IMR-90 (cell line): Measurements from ENCODE around the gene PCDHGA9. TPM values are rescaled to one million over a fixed set of nuclear protein-coding genes. Genes with fewer than 3 reads are reported as not detected.

Source experiments
- ATAC-seq: fragments of 200-7000 bp; cut with Tn5 transposase; 2 replicates; pipeline ENCODE4 v1.9.1; 2020; ENCODE audit warnings: low read depth, mild to moderate bottlenecking, moderate library complexity
- BruUV-seq: library from RNA; stranded (reverse); fragments of 400-500 nt; replicated peaks from 2 replicates; lab custom pipeline; 2021; lab: Mats Ljungman, UMichigan
- CTCF ChIA-PET: fragments of 300-600 bp; formaldehyde crosslinking; extraction: SDS; loops from one replicate; lab custom pipeline; 2021; ENCODE audit warnings: antibody characterized with exemption; lab: Yijun Ruan, JAX
- POLR2A ChIA-PET: fragments of 300-600 bp; sonication (Branson Sonifier 250); formaldehyde crosslinking; loops from one replicate; lab custom pipeline; 2022; ENCODE audit warnings: antibody characterized with exemption; ENCODE audit not compliant: unreplicated experiment; lab: Charles Lee
- DNase-seq: peaks from one replicate; pipeline ENCODE4 v3.0.0; 2013
- H2AFZ ChIP-seq: replicated peaks from 2 replicates; pipeline ENCODE3; 2013; ENCODE audit warnings: low read length, mild to moderate bottlenecking; ENCODE audit not compliant: poor library complexity
- H2AK5ac ChIP-seq: 2 replicates; pipeline ENCODE4 v1.6.1; 2013; ENCODE audit warnings: low read depth, low read length, inconsistent platforms
- H2AK9ac ChIP-seq: replicated peaks from 2 replicates; pipeline ENCODE3; 2013; ENCODE audit warnings: mild to moderate bottlenecking, low read depth, low read length, moderate library complexity; ENCODE audit not compliant: poor library complexity
- H2BK120ac ChIP-seq: 2 replicates; pipeline ENCODE4 v1.6.1; 2013; ENCODE audit warnings: low read depth, low read length, inconsistent platforms
- H2BK15ac ChIP-seq: 3 replicates; pipeline ENCODE4 v1.6.1; 2013; ENCODE audit warnings: low read depth, low read length, inconsistent platforms
- H2BK20ac ChIP-seq: 2 replicates; pipeline ENCODE4 v1.6.1; 2013; ENCODE audit warnings: low read depth, mild to moderate bottlenecking, inconsistent platforms, low read length, moderate library complexity
- H2BK5ac ChIP-seq: 2 replicates; pipeline ENCODE4 v1.6.1; 2013; ENCODE audit warnings: mild to moderate bottlenecking, low read depth, low read length, inconsistent platforms; ENCODE audit not compliant: poor library complexity, severe bottlenecking
- H3K14ac ChIP-seq: replicated peaks from 2 replicates; pipeline ENCODE4 v1.6.1; 2013; ENCODE audit warnings: low read depth, low read length, inconsistent platforms
- H3K18ac ChIP-seq: 2 replicates; pipeline ENCODE4 v1.6.1; 2013; ENCODE audit warnings: low read depth, low read length, control low read depth
- H3K23ac ChIP-seq: 2 replicates; pipeline ENCODE4 v1.6.1; 2013; ENCODE audit warnings: low read depth, low read length, inconsistent platforms
- H3K27ac ChIP-seq: 2 replicates; pipeline ENCODE4 v1.5.1; 2013; ENCODE audit warnings: mild to moderate bottlenecking, control low read depth, low read length; ENCODE audit not compliant: insufficient read depth
- H3K27me3 ChIP-seq: 2 replicates; pipeline ENCODE4 v1.6.1; 2013; ENCODE audit warnings: low read length; ENCODE audit not compliant: control insufficient read depth, insufficient read depth
- H3K36me3 ChIP-seq: 2 replicates; pipeline ENCODE4 v1.6.1; 2013; ENCODE audit warnings: low read length, mixed read lengths; ENCODE audit not compliant: control insufficient read depth, insufficient read depth
- H3K4ac ChIP-seq: 2 replicates; pipeline ENCODE4 v1.6.1; 2013; ENCODE audit warnings: low read depth, low read length, inconsistent platforms
- H3K4me1 ChIP-seq: 2 replicates; pipeline ENCODE4 v1.6.1; 2013; ENCODE audit warnings: low read length, mixed read lengths; ENCODE audit not compliant: control insufficient read depth, insufficient read depth
- H3K4me2 ChIP-seq: 2 replicates; pipeline ENCODE4 v1.6.1; 2013; ENCODE audit warnings: low read depth, mild to moderate bottlenecking, control low read depth, low read length, moderate library complexity
- H3K4me3 ChIP-seq: 2 replicates; pipeline ENCODE4 v1.5.1; 2013; ENCODE audit warnings: low read depth, mild to moderate bottlenecking, control low read depth, low read length, moderate library complexity; ENCODE audit not compliant: insufficient read depth
- H3K56ac ChIP-seq: 2 replicates; pipeline ENCODE4 v1.6.1; 2013; ENCODE audit warnings: low read length, inconsistent platforms; ENCODE audit not compliant: insufficient read depth; ENCODE audit errors: extremely low read depth
- H3K79me1 ChIP-seq, 2 experiments: 2 replicates each; pipeline ENCODE4 v1.6.1; 2013; ENCODE audit warnings: low read length in 2 of 2, inconsistent platforms in 1 of 2, low read depth in 1 of 2
- H3K9ac ChIP-seq: 2 replicates; pipeline ENCODE4 v1.6.1; 2013; ENCODE audit warnings: low read depth, low read length, control low read depth
- H3K9me1 ChIP-seq: 2 replicates; pipeline ENCODE4 v1.6.1; 2013; ENCODE audit warnings: low read length, inconsistent platforms; ENCODE audit not compliant: insufficient read depth
- H3K9me3 ChIP-seq: 2 replicates; pipeline ENCODE4 v1.6.1; 2013; ENCODE audit warnings: low read length; ENCODE audit not compliant: control insufficient read depth, insufficient read depth
- H4K20me1 ChIP-seq: 2 replicates; pipeline ENCODE4 v1.6.1; 2013; ENCODE audit warnings: low read length, inconsistent platforms; ENCODE audit not compliant: insufficient read depth
- H4K5ac ChIP-seq: 2 replicates; pipeline ENCODE4 v1.6.1; 2013; ENCODE audit warnings: mild to moderate bottlenecking, low read depth, low read length, control low read depth
- H4K8ac ChIP-seq, 2 experiments: 2 replicates each; pipeline ENCODE4 v1.6.1; 2013; ENCODE audit warnings: low read depth in 2 of 2, low read length in 2 of 2, control low read depth in 1 of 2, inconsistent platforms in 1 of 2
- H4K91ac ChIP-seq: 2 replicates; pipeline ENCODE4 v1.6.1; 2013; ENCODE audit warnings: low read depth, low read length, inconsistent platforms; ENCODE audit not compliant: insufficient read depth
- CTCF ChIP-seq: conservative IDR thresholded peaks from 2 replicates; pipeline ENCODE4 v1.5.1; 2012; ENCODE audit warnings: mild to moderate bottlenecking, low read depth, low read length, improper control_type of control experiment
- MAZ ChIP-seq: IDR thresholded peaks from 2 replicates; pipeline ENCODE4 v1.6.1; 2012; ENCODE audit warnings: low read depth, mild to moderate bottlenecking, low read length, improper control_type of control experiment, moderate library complexity, borderline replicate concordance
- RAD21 ChIP-seq: IDR thresholded peaks from 2 replicates; pipeline ENCODE4 v1.6.1; 2012; ENCODE audit warnings: low read length, improper control_type of control experiment
- SMC3 ChIP-seq: fragments of 150-350 bp; IDR thresholded peaks from 2 replicates; pipeline ENCODE4 v1.6.1; 2016; ENCODE audit warnings: low read depth, mild to moderate bottlenecking, antibody characterized with exemption, low read length, moderate library complexity
- WGBS, 2 experiments: methylation state at CpG; one replicate each; pipeline versions ENCODE4 v1.1.5 to v1.1.7; 2013; ENCODE audit warnings: missing lambda C conversion rate in 2 of 2; ENCODE audit not compliant: insufficient read length in 1 of 2; ENCODE audit errors: extremely low coverage in 2 of 2; 5-methylcytosine and 5-hydroxymethylcytosine counted together
- dilution Hi-C: fragments of 300-500 bp; cut with HindIII; formaldehyde crosslinking; loops from one replicate; pipeline ENCODE4 v1.14.3; 2018; ENCODE audit warnings: low sequenced_read_pairs; ENCODE audit not compliant: unreplicated experiment
- in situ Hi-C: fragments of 300-500 bp; cut with MboI; formaldehyde crosslinking; loops from 3 replicates; pipeline ENCODE4 v1.14.3; 2019; ENCODE audit warnings: low sequenced_read_pairs, inconsistent platforms, mixed read lengths
- intact Hi-C: fragments of 100-400 bp; cut with micrococcal nuclease; formaldehyde crosslinking; loops from 2 replicates; pipeline ENCODE4 v1.10.0; 2022
- polyA plus RNA-seq, 3 experiments: library from polyadenylated mRNA; depleted of rRNA; stranded (reverse); fragments of >200 nt; gene quantifications; 2 replicates each; pipeline ENCODE4 v1.2.3, GENCODE V29; 2012; ENCODE audit warnings: low replicate concordance in 1 of 3
- total RNA-seq: library from RNA; depleted of rRNA; stranded (reverse); fragments of >200 nt; gene quantifications from 2 replicates; pipeline ENCODE4 v1.2.3, GENCODE V29; 2012

Gene PCDHGA9
- total and polyA plus RNA-seq, 2 of the 4 experiments (the other 2 are of a cell fraction): 1.8 to 4.5 TPM

DNA sequence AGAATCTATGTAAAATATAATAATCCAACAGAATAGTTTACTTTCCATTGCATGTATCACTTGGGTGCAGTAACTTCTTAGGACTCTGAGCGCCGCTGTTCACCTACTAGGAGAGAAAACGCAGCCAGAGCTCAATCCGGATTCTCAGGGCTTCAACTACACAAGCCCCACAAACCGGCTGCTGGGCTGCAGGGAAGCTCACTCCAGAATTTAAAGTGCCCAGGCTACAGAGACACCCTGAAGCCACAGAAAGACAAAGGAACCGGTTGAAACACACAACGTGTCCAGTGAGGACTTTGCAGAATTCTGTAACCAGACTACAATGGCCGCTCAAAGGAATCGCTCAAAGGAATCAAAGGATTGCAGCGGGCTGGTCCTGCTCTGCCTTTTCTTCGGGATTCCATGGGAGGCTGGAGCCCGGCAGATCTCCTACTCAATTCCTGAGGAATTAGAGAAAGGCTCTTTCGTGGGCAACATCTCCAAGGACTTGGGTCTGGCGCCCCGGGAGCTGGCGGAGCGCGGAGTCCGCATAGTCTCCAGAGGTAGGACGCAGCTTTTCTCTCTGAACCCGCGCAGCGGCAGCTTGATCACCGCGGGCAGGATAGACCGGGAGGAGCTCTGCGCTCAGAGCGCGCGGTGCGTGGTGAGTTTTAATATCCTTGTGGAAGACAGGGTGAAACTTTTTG, 10.4 kb downstream of the PCDHGA9 start, which contains the start of gene PCDHGA10:
PCDHGA10 (plus strand) TSS at position 134 of the 686 bp plus-strand sequence; CDS start at position 323, 189 bp downstream.
- Histone ChIP-seq H2AFZ (peak within 1 kb of the TSS; percentile 85), H4K8ac (peak within 1 kb of the TSS in 1 of 2 experiments; percentile 61; a peak in 2 of 4 replicates), H3K14ac (no peak within 1 kb of the TSS), H2BK5ac (no peak within 1 kb of the TSS), H3K4me2 (peak within 1 kb of the TSS; percentile 72), H3K27me3 (no peaks in the 10 kb centered on the region), H3K4ac (no peak within 1 kb of the TSS), H3K9ac (peak within 1 kb of the TSS; percentile 62), H3K27ac (peak within 1 kb of the TSS; percentile 65; the same call in 1 of the 2 replicates), H2AK9ac (peak within 1 kb of the TSS; percentile 23), H4K5ac (no peak within 1 kb of the TSS), H2BK15ac (no peak within 1 kb of the TSS), H3K4me3 (peak within 1 kb of the TSS; percentile 55), H3K9me1 (no peaks in the 10 kb centered on the region), H2AK5ac (no peak within 1 kb of the TSS), H3K23ac (no peak within 1 kb of the TSS), H2BK20ac (no peak within 1 kb of the TSS), H3K79me1 (peaks cover 7 to 8% of the 10 kb centered on the region in 2 experiments; a peak in 2 of 4 replicates), H3K4me1 (no peaks in the 10 kb centered on the region), H3K9me3 (peaks cover 50% of the 10 kb centered on the region), H3K18ac (no peak within 1 kb of the TSS; the same call in 1 of the 2 replicates), H2BK120ac (no peak within 1 kb of the TSS), H3K36me3 (peaks cover 11% of the 10 kb centered on the region; the same call in 1 of the 2 replicates), H4K91ac (0 out of 2 replicates have a peak within 1 kb of the TSS, but pooled peaks have one; percentile 4), H3K56ac (peak within 1 kb of the TSS; percentile 28; the same call in 1 of the 2 replicates), H4K20me1 (no peaks in the 10 kb centered on the region)
- POLR2A ChIA-PET: interaction anchor here (0.7 kb wide), 1 partner anchor 145 kb away, joined by 4 read pairs; no protein-coding TSS in a partner anchor
- ATAC-seq: peak; percentile 77
- TF ChIP-seq CTCF (peak; percentile 70), RAD21 (peak; percentile 61), SMC3 (peak; percentile 67), MAZ (no peak)
- dilution Hi-C loops (no loop called here), intact Hi-C loops (loop anchor here (1.0 to 5.0 kb wide), 2 partner anchors 86 to 111 kb away; no protein-coding TSS in a partner anchor), in situ Hi-C loops (no loop called here)
- CTCF ChIA-PET: interaction anchor here (0.5 to 2.8 kb wide), 19 partner anchors 11 to 1084 kb away, joined by 3 to 25 read pairs (median 4); partner anchors contain the start of genes PCDHB11, PCDHGA1, PCDHGB5 and TAF7
- WGBS, 2 experiments: 26% methylated on average over 20 of the region's 31 CpGs; no CpG with 5 or more reads in 1 of the 2 experiments
- peak; percentile 80 for DNase-seq
- no TSS peak for BruUV-seq
